Panc1 (cell line): ENCODE measurements around the gene MEGF6.

Experiments used
- CTCF ChIP-seq: fragments of 450-650 bp; IDR thresholded peaks from 2 replicates; pipeline ENCODE4 v1.5.1; 2017; ENCODE audit warnings: mild to moderate bottlenecking
- POLR2AphosphoS5 ChIP-seq: IDR thresholded peaks from 2 replicates; pipeline ENCODE4 v1.6.1; 2012; ENCODE audit warnings: mild to moderate bottlenecking, low read depth, low read length, moderate library complexity
- SIN3A ChIP-seq: IDR thresholded peaks from 2 replicates; pipeline ENCODE4 v1.6.1; 2012; ENCODE audit warnings: low read depth, mild to moderate bottlenecking, low read length, moderate library complexity, borderline replicate concordance; ENCODE audit not compliant: insufficient read depth
- TCF7L2 ChIP-seq: IDR thresholded peaks from 2 replicates; pipeline ENCODE4 v1.6.1; 2011; ENCODE audit warnings: mild to moderate bottlenecking, low read depth, low read length, inconsistent platforms

GRCh38 chr1:3536420-3537195 is 74.7 kb downstream of the MEGF6 start:
- no peak for TF ChIP-seq CTCF
- TF ChIP-seq TCF7L2 = no peak
- TF ChIP-seq POLR2AphosphoS5 = no peak
- no peak for TF ChIP-seq SIN3A
